Measurements from ENCODE around the gene HTR2C. TPM values are rescaled to one million over a fixed set of nuclear protein-coding genes. Genes with fewer than 3 reads are reported as not detected.

HTR2C gene
- total and polyA plus RNA-seq, 2 of the 13 experiments (the other 11 are each of a cell fraction or from before 2014, with no cell fraction given) = 0.01 TPM; not detected in 1

DNA sequence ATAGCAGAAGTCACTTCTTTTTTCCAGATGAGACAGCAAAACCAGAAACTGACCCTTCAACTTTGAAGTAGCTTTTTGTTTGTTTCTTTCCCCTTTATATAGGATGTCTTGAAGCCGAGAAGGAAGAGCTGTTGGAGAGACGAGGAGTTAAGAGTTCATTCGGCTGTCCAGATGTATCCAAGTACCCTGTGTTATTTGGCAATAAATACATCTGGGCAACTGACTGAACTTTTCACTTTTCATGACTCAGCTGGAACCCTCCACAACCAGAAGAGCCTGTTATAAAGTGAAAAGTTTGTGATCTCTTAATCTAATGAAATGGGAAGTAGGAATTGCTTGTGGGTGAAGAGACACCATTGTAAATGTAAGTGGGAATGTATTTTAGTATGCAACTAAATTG lies 131.2 kb downstream of the HTR2C start:
- ChIA-PET POLR2A (no interaction called here), CTCF (ENCODE audit: low intra/inter-chr PET ratio, low total read pairs) (no interaction called here)
- TF ChIP-seq ZSCAN29 (CRISPR knock-in tag; conservative IDR thresholded peaks at IDR 0.05) (no peak), XBP1 (CRISPR knock-in tag; IDR thresholded peaks at IDR 0.05) (no peak), THAP11 (CRISPR knock-in tag; IDR thresholded peaks at IDR 0.05) (no peak), AKAP8 (CRISPR knock-in tag; IDR thresholded peaks at IDR 0.05) (no peak), RBM39 (IDR thresholded peaks at IDR 0.05; ENCODE audit: low read depth, low read length, poor library complexity, severe bottlenecking) (no peak), DR1 (CRISPR knock-in tag; IDR thresholded peaks at IDR 0.05) (no peak), FOXP1 (IDR thresholded peaks at IDR 0.05) (no peak), FOXP1 (CRISPR knock-in tag; IDR thresholded peaks at IDR 0.05) (no peak), ZNF337 (CRISPR knock-in tag; IDR thresholded peaks at IDR 0.05; ENCODE audit: borderline replicate concordance, low read depth) (no peak), ZFP62 (CRISPR knock-in tag; IDR thresholded peaks at IDR 0.05) (no peak), CBFB (CRISPR knock-in tag; IDR thresholded peaks at IDR 0.05) (no peak), ZNF44 (CRISPR knock-in tag; IDR thresholded peaks at IDR 0.05) (no peak)
- TF ChIP-seq, protein P1, sequence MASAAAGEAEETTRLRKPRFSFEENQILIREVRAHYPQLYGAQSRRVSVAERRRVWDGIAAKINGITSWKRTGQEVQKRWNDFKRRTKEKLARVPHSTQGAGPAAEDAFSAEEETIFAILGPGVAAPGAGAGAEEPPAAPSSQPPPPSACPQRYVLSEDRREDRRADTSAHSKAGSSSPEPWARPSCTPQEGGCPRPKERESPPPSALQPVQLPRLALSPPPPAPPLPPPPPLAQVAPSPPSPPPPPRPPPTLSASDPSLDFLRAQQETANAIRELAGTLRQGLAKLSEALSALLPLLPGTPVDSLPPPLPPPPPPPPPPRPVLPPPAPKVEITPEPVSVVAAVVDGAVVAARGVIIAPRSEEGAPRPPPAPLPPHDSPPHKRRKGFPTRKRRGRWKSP (CRISPR knock-in tag; IDR thresholded peaks at IDR 0.05) = no peak
- TF ChIP-seq, protein P2, sequence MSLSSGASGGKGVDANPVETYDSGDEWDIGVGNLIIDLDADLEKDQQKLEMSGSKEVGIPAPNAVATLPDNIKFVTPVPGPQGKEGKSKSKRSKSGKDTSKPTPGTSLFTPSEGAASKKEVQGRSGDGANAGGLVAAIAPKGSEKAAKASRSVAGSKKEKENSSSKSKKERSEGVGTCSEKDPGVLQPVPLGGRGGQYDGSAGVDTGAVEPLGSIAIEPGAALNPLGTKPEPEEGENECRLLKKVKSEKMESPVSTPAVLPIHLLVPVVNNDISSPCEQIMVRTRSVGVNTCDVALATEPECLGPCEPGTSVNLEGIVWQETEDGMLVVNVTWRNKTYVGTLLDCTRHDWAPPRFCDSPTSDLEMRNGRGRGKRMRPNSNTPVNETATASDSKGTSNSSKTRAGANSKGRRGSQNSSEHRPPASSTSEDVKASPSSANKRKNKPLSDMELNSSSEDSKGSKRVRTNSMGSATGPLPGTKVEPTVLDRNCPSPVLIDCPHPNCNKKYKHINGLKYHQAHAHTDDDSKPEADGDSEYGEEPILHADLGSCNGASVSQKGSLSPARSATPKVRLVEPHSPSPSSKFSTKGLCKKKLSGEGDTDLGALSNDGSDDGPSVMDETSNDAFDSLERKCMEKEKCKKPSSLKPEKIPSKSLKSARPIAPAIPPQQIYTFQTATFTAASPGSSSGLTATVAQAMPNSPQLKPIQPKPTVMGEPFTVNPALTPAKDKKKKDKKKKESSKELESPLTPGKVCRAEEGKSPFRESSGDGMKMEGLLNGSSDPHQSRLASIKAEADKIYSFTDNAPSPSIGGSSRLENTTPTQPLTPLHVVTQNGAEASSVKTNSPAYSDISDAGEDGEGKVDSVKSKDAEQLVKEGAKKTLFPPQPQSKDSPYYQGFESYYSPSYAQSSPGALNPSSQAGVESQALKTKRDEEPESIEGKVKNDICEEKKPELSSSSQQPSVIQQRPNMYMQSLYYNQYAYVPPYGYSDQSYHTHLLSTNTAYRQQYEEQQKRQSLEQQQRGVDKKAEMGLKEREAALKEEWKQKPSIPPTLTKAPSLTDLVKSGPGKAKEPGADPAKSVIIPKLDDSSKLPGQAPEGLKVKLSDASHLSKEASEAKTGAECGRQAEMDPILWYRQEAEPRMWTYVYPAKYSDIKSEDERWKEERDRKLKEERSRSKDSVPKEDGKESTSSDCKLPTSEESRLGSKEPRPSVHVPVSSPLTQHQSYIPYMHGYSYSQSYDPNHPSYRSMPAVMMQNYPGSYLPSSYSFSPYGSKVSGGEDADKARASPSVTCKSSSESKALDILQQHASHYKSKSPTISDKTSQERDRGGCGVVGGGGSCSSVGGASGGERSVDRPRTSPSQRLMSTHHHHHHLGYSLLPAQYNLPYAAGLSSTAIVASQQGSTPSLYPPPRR (CRISPR knock-in tag; IDR thresholded peaks at IDR 0.05; ENCODE audit: borderline replicate concordance) = no peak
- TF ChIP-seq, protein P3, sequence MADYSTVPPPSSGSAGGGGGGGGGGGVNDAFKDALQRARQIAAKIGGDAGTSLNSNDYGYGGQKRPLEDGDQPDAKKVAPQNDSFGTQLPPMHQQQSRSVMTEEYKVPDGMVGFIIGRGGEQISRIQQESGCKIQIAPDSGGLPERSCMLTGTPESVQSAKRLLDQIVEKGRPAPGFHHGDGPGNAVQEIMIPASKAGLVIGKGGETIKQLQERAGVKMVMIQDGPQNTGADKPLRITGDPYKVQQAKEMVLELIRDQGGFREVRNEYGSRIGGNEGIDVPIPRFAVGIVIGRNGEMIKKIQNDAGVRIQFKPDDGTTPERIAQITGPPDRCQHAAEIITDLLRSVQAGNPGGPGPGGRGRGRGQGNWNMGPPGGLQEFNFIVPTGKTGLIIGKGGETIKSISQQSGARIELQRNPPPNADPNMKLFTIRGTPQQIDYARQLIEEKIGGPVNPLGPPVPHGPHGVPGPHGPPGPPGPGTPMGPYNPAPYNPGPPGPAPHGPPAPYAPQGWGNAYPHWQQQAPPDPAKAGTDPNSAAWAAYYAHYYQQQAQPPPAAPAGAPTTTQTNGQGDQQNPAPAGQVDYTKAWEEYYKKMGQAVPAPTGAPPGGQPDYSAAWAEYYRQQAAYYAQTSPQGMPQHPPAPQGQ (CRISPR knock-in tag; IDR thresholded peaks at IDR 0.05; ENCODE audit: borderline replicate concordance) = no peak
- TF ChIP-seq, protein P4, sequence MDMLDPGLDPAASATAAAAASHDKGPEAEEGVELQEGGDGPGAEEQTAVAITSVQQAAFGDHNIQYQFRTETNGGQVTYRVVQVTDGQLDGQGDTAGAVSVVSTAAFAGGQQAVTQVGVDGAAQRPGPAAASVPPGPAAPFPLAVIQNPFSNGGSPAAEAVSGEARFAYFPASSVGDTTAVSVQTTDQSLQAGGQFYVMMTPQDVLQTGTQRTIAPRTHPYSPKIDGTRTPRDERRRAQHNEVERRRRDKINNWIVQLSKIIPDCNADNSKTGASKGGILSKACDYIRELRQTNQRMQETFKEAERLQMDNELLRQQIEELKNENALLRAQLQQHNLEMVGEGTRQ (IDR thresholded peaks at IDR 0.05; ENCODE audit: low read depth, low read length) = no peak
- TF ChIP-seq, protein P4 (CRISPR knock-in tag; IDR thresholded peaks at IDR 0.05; ENCODE audit: borderline replicate concordance) = no peak

More for the DNA sequence above, 131.2 kb downstream of the HTR2C start:
- WGBS (ENCODE audit: low lambda C conversion rate) = 0% methylated on average over 3 of the region's 3 CpGs
- H3K36me3 ChIP-seq (replicated peaks in 1 of 2; ENCODE audit: control insufficient read depth in 1 of 2, insufficient read depth in 2 of 2, low read length in 2 of 2) = no peaks in the 10 kb centered on the region
- FAIRE-seq = no peak
- no peaks in the 10 kb centered on the region for H4K20me1 ChIP-seq (ENCODE audit: insufficient read depth, low read length)
- no peaks in the 10 kb centered on the region for H3K4me1 ChIP-seq (ENCODE audit: insufficient read depth, low read length)
- DNase-seq (ENCODE audit: low spot score) = no peak
- no peak overlapping the region for H3K4me2 ChIP-seq (ENCODE audit: low read depth, low read length)
- in situ Hi-C loops (cut with HindIII; ENCODE audit: extremely low pct_ligation_motif_present, low pct_unique_long_range_greater_than_20kb) = no loop called here
- intact Hi-C loops (cut with micrococcal nuclease; ENCODE audit: unreplicated experiment) = no loop called here
- no peak overlapping the region for H3K27ac ChIP-seq (ENCODE audit: extremely low read length, insufficient read depth, low read length)
- BruUV-seq (replicated peaks) = no TSS peak
- no peaks in the 10 kb centered on the region for H3K79me2 ChIP-seq (ENCODE audit: insufficient read depth, low read length)
- H2AFZ ChIP-seq (ENCODE audit: low read length) = no peak overlapping the region
- no peaks in the 10 kb centered on the region for H3K9me3 ChIP-seq (ENCODE audit: low read length)
- no peaks in the 10 kb centered on the region for H3K27me3 ChIP-seq (ENCODE audit: control insufficient read depth in 1 of 2, insufficient read depth in 2 of 2, low read length in 2 of 2)
- H3K4me3 ChIP-seq (replicated peaks in 1 of 3; ENCODE audit: insufficient read depth in 1 of 3, low read depth in 2 of 3, low read length in 3 of 3) = no peak overlapping the region
- ATAC-seq = no peak
- H3K9ac ChIP-seq (ENCODE audit: insufficient read depth, low read depth, low read length) = no peak overlapping the region

Data from HepG2 (cell line).